ENCODE data around the gene GNLY.

The GNLY gene

DNA sequence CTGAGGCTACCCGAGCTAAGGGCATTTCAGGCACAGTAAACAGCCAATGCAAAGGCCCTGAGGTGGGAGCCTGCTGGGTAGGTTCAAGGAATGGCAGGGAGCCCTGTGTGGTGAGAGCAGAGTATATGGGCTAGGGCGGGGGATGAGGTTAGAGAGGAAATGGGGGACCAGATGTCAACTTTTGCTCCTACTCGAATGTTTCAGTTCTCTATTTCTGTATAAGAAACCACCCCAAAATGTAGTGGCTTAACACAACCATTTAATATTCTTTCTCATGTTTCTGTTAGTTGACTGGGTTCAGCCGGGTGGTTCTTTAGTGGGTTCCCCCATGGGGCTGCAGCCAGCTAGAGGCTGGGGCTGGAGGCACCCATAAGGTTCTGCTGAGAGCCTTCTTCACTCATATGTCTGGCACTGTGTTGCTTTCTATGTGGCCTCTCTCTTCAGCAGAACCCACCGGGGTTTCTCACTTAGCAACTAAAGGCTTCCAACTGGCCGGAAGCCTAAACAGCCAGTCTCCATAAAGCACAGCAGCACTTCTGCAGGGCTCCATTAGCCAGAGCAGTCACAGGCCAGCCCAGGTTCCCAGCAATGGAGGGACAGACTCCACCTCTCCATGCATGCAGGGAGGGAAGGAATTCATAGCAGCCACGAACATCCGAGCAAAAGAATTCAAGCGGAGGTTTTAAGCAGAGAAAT is 54.0 kb downstream of the GNLY start:
- no peak for DNase-seq
